ENCODE data around the gene RIPK4.

GRCh38 chr21:41726630-41726969 is 40.3 kb downstream of the RIPK4 start:
- TF ChIP-seq, protein P1, sequence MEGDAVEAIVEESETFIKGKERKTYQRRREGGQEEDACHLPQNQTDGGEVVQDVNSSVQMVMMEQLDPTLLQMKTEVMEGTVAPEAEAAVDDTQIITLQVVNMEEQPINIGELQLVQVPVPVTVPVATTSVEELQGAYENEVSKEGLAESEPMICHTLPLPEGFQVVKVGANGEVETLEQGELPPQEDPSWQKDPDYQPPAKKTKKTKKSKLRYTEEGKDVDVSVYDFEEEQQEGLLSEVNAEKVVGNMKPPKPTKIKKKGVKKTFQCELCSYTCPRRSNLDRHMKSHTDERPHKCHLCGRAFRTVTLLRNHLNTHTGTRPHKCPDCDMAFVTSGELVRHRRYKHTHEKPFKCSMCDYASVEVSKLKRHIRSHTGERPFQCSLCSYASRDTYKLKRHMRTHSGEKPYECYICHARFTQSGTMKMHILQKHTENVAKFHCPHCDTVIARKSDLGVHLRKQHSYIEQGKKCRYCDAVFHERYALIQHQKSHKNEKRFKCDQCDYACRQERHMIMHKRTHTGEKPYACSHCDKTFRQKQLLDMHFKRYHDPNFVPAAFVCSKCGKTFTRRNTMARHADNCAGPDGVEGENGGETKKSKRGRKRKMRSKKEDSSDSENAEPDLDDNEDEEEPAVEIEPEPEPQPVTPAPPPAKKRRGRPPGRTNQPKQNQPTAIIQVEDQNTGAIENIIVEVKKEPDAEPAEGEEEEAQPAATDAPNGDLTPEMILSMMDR (conservative IDR thresholded peaks at IDR 0.05; ENCODE audit: low read depth, low read length), result no peak
- TF ChIP-seq EZH2 (IDR thresholded peaks at IDR 0.05; ENCODE audit: borderline replicate concordance, low read depth, low read length, poor library complexity, severe bottlenecking), result no peak
